ENCODE results near the gene ATG9B. TPM values are rescaled to one million over a fixed set of nuclear protein-coding genes. Genes with fewer than 3 reads are reported as not detected.

The ATG9B gene
- total RNA-seq, 1 donor from 2014 or later: 11.8 TPM

GRCh38 chr7:151063212-151063561 is 38.9 kb upstream of the ATG9B start:
- DNase-seq (ENCODE audit: low spot score in 2 of 2, unreplicated experiment in 2 of 2): no peak
- peak overlapping the region; percentile 6 for H3K27ac Mint-ChIP-seq

GRCh38 chr7:151062399-151063211 is 38.3 kb upstream of the ATG9B start:
- no peak for DNase-seq (ENCODE audit: low spot score in 2 of 2, unreplicated experiment in 2 of 2)
- H3K4me3 Mint-ChIP-seq: peak overlapping the region; percentile 26

More at GRCh38 chr7:151063212-151063561, 38.9 kb upstream of the ATG9B start:
- no peak for TF ChIP-seq CTCF (IDR thresholded peaks at IDR 0.05; ENCODE audit: unreplicated experiment)
- Mint-ChIP-seq H3K4me3 (no peak overlapping the region), H3K36me3 (peaks cover 12% of the 10 kb centered on the region), H3K4me1 (peaks cover 49% of the 10 kb centered on the region), H3K9me3 (no peaks in the 10 kb centered on the region), H3K27me3 (ENCODE audit: low read depth) (no peaks in the 10 kb centered on the region)

GRCh38 chr7:151062111-151062398 is 37.8 kb upstream of the ATG9B start:
- H3K4me1 Mint-ChIP-seq: peaks cover 45% of the 10 kb centered on the region
- peak overlapping the region; percentile 84 for H3K4me3 Mint-ChIP-seq
- H3K27me3 Mint-ChIP-seq (ENCODE audit: low read depth): no peaks in the 10 kb centered on the region
- H3K36me3 Mint-ChIP-seq: peaks cover 5% of the 10 kb centered on the region
- no peak for DNase-seq (ENCODE audit: low spot score in 2 of 2, unreplicated experiment in 2 of 2)
- no peaks in the 10 kb centered on the region for H3K9me3 Mint-ChIP-seq
- no peak overlapping the region for H3K27ac Mint-ChIP-seq
- TF ChIP-seq CTCF (IDR thresholded peaks at IDR 0.05; ENCODE audit: unreplicated experiment): no peak

More at GRCh38 chr7:151062399-151063211, 38.3 kb upstream of the ATG9B start:
- no peak for TF ChIP-seq CTCF (IDR thresholded peaks at IDR 0.05; ENCODE audit: unreplicated experiment)
- Mint-ChIP-seq H3K27ac (no peak overlapping the region), H3K4me1 (peaks cover 44% of the 10 kb centered on the region), H3K36me3 (peaks cover 8% of the 10 kb centered on the region), H3K27me3 (ENCODE audit: low read depth) (no peaks in the 10 kb centered on the region), H3K9me3 (no peaks in the 10 kb centered on the region)

- peak overlapping the region; percentile 84 for H3K4me3 Mint-ChIP-seq
- H3K4me1 Mint-ChIP-seq: peaks cover 51% of the 10 kb centered on the region
- H3K9me3 Mint-ChIP-seq: no peaks in the 10 kb centered on the region
- peaks cover 5% of the 10 kb centered on the region for H3K36me3 Mint-ChIP-seq
- peak overlapping the region; percentile 87 for H3K27ac Mint-ChIP-seq
- TF ChIP-seq CTCF (IDR thresholded peaks at IDR 0.05; ENCODE audit: unreplicated experiment): no peak
- DNase-seq (ENCODE audit: low spot score in 2 of 2, unreplicated experiment in 2 of 2): no peak
- H3K27me3 Mint-ChIP-seq (ENCODE audit: low read depth): no peaks in the 10 kb centered on the region
These were observed 37.2 kb upstream of the ATG9B start for GRCh38 chr7:151061213-151062110.

GRCh38 chr7:151060416-151061212 is 36.3 kb upstream of the ATG9B start:
- no peak for DNase-seq (ENCODE audit: low spot score in 2 of 2, unreplicated experiment in 2 of 2)
- peaks cover 54% of the 10 kb centered on the region for H3K4me1 Mint-ChIP-seq
- H3K4me3 Mint-ChIP-seq: peak overlapping the region; percentile 84
- peaks cover 5% of the 10 kb centered on the region for H3K36me3 Mint-ChIP-seq
- no peaks in the 10 kb centered on the region for H3K27me3 Mint-ChIP-seq (ENCODE audit: low read depth)
- no peak for TF ChIP-seq CTCF (IDR thresholded peaks at IDR 0.05; ENCODE audit: unreplicated experiment)
- H3K9me3 Mint-ChIP-seq: no peaks in the 10 kb centered on the region
- peak overlapping the region; percentile 87 for H3K27ac Mint-ChIP-seq

Data from mesothelial cell of epicardium (in vitro differentiated cells).